ENCODE data around the gene TSPYL1.

- no peak for TF ChIP-seq POLR2AphosphoS5 (IDR thresholded peaks at IDR 0.05)
- no peak for TF ChIP-seq POLR2A (IDR thresholded peaks at IDR 0.05)
- TF ChIP-seq, protein P1, sequence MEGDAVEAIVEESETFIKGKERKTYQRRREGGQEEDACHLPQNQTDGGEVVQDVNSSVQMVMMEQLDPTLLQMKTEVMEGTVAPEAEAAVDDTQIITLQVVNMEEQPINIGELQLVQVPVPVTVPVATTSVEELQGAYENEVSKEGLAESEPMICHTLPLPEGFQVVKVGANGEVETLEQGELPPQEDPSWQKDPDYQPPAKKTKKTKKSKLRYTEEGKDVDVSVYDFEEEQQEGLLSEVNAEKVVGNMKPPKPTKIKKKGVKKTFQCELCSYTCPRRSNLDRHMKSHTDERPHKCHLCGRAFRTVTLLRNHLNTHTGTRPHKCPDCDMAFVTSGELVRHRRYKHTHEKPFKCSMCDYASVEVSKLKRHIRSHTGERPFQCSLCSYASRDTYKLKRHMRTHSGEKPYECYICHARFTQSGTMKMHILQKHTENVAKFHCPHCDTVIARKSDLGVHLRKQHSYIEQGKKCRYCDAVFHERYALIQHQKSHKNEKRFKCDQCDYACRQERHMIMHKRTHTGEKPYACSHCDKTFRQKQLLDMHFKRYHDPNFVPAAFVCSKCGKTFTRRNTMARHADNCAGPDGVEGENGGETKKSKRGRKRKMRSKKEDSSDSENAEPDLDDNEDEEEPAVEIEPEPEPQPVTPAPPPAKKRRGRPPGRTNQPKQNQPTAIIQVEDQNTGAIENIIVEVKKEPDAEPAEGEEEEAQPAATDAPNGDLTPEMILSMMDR (IDR thresholded peaks at IDR 0.05): no peak
These were observed 2.6 kb downstream of the TSPYL1 start for GRCh38 chr6:116277124-116277523.

All from breast epithelium (tissue), 3 donors.